Stimulated activated CD4-positive, alpha-beta T cell treated with anti-CD3 and anti-CD28 coated beads, TNF-alpha, amount 100 ng/mL, for 48 hours (primary cell): Measurements from ENCODE around the gene CC2D1A.

ENCODE experiments used
- DNase-seq, 3 donors: peaks; one replicate each; pipeline ENCODE4 v3.0.0-alpha.2; 2020; ENCODE audit warnings: low read depth in 3 of 3

The CC2D1A gene

DNA sequence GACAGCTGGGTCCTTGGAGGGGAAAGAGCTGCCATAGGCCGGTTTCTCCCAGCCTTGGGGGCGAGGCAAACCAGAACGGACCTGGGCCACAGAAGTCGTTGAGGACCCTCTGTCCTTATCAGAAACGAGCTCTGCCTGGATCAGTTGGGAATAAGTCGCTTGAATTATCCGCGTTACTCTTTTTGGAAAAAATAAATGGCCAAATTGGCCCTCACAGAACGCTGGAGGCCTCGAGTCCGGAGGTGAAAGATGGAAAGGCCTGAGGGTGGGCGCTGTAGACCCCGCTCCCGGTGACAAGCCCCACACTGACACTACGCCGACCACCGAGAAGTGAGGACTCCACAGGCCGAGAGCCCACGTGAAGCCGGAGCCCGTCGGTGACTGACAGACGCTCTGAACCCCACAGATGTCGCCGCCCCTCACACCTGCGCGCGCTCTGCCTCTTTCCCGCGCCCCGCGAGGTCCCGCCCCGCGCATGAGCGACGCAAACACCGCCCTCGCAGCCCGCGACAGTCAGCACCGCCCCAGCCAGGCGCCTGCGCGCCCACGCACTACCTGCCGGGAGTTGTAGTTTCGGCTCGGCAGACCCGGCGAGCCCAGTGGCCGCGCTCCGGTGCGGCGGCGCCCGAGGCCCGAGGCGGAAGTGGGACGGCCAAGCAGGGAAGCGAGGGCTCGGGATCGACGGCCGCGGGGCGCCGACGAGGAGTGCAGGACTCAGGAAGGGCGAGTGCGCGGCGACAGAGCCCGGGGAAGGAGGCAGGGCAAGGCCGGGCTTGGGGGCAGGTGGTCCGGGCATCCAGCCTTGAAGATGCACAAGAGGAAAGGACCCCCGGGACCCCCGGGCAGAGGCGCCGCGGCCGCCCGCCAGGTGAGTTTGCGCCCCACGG lies at the start of gene CC2D1A, which contains the start of gene BRME1:
CC2D1A (plus strand) TSS at position 568 of the 887 bp plus-strand sequence; CDS start at position 809, 241 bp downstream.
BRME1 (minus strand) TSS at position 484 of the 887 bp plus-strand sequence. CDS start 1,225 bp downstream, outside the sequence.
- peak; percentile 93 to 97 (median 94) for DNase-seq

DNA sequence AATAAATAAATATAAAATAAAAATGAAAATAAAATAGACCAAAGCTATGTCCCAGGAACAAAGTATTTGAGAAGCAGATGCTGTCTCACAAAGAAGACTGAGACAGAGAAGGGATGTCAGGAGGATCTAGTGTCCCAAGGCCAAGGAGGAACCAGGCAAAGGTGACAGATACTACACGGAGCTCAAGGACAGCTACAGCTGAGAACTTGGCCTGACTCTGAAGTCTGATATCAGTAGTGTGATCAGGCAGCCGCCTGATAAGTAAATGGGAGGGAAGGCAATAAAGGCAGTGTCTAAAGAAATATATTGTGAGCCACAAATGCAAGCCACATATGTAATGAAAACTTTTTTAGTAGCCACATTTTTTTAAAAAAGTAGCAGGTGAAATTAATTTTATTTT lies 49.5 kb upstream of the CC2D1A start:
- DNase-seq = no peak

DNA sequence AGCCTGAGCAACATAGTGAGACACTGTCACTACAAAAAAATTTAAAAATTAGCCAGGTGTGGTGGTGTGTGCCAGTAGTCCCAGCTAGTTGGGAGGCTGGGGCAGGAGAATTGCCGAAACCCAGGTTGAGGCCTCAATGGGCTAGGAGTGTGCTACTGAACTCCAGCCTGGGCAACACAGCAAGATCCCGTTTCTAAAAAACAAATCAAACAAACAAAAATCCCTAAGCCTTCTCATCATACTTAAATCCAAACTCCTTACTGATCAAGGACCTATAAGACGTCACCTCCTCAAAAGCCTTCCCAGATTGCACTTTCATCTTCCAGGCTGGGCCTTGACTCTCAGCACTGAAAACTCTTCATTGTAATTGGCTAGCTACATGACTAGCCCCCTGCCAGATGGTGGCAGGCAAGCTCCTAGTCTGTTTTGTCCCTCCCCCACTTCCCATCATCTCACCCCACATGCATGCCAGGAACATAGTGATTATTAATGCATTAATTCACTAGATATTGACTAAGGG lies 46.6 kb upstream of the CC2D1A start:
- no peak for DNase-seq

DNA sequence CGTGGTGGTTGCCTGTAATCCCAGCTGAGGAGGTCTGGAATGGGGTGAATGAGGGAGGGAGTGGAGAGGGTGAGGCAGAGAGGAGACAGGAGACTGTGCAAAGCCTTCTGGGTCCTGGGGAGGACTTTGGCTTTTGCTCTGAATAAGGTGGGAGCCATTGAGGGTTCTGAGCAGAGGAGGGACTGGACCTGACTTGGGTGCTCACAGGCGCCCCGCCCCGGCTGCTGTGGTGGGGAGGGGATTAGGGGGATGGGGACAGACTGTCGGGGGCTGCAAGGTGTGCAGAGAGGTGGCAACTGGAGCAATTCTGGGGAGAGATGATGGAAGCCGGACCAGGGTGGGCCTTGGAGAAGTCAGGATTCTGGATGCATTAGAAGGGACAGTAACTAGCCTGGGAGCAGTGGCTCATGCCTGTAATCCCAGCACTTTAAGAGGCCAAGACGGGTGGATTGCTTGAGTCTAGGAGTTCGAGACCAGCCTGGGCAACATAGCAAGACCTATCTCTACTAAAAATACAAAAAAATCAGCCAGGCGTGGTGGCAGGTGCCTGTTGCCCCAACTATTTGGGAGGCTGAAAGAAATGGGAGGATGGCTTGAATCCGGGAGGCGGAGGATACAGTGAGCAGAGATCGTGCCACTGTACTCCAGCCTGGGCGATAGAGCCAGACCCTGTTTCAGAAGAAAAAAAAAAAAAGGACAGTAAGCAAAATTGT lies 45.2 kb upstream of the CC2D1A start:
- DNase-seq = no peak

DNA sequence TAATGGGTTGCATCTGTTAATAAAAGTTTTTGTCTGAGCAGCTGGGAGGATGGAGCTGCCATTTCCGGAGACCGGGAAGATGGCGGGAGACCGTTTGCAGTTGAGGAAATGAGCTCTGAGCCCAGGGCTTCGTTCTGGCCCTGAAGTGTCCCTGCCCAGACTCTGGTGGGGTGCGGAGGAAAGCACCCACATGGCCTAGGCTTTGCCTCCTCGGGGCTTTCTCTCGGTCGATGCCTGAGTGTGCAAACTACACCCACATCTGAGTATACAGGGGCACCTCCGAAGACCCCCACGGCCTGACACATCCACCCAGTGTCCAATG lies 44.6 kb upstream of the CC2D1A start:
- no peak for DNase-seq

DNA sequence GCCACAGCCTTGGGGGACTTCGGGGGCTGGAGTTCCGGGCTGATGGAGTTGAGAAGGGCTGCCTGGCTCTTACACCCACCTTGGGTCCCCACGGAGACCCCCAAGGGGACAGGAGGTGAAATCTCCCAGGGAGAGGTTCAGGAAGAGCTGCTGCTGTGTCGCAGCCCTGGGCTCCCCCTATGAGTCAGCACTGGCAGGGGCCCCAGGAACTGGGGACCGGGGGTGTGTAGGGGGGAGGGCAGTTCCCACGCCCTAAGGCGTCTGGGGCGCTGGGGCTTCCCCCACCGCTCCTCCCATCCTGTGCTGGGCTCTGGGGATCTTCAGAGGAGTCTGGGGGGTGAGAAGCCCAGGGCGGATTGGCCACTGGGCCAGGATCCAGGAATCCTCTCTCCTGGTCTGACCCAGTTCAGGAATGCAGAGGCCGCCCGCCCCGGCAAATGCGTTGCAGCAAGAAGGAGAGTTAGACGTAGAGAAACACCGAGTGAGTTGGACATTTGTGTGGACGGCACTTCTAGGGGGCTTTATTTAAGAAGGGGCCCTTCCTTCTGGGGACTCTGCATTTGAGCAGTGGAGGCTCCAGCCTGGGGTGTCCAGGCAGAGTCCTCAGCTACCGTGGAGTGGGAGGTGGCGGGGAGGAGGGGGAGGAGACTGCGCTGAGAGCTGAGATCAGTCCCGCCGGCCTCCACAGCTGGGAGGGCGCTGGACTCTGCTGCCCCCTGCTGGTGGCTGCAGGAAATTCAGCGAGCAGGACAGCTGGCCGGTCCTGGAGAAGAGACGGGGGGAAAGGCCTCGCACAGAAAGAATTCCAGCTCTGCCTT lies 44.1 kb upstream of the CC2D1A start:
- peak; percentile 78 to 87 (median 87) for DNase-seq

DNA sequence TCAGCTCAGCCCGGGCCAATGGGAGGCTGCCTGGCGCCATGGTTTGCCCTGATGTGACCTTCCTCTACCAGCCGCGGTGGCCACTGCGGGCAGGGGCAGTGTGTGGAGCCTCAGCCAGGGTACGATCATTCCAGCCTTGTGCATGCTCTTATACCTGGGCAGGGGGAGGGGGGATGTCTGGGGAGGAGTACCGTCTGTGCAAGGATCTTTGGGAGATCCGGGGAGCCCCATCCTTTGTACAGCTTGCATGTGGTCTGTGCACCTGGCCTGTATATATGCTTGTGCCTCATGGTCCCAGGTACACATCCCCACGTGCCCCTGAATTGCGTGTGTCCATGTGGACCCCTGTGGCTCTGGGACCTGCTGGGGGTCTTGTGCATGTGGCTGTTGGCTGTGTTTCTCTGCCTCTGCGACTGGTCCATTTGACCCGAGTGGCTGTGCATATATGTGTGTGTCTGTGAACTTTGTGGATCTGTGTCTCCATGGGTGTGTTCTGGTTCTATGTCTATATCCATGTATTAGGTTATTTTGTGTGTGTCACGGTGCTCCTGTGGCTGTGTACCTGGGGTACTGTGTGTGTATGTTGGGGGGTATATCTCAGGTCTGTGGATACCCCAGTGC lies 41.8 kb upstream of the CC2D1A start:
- DNase-seq = no peak

DNA sequence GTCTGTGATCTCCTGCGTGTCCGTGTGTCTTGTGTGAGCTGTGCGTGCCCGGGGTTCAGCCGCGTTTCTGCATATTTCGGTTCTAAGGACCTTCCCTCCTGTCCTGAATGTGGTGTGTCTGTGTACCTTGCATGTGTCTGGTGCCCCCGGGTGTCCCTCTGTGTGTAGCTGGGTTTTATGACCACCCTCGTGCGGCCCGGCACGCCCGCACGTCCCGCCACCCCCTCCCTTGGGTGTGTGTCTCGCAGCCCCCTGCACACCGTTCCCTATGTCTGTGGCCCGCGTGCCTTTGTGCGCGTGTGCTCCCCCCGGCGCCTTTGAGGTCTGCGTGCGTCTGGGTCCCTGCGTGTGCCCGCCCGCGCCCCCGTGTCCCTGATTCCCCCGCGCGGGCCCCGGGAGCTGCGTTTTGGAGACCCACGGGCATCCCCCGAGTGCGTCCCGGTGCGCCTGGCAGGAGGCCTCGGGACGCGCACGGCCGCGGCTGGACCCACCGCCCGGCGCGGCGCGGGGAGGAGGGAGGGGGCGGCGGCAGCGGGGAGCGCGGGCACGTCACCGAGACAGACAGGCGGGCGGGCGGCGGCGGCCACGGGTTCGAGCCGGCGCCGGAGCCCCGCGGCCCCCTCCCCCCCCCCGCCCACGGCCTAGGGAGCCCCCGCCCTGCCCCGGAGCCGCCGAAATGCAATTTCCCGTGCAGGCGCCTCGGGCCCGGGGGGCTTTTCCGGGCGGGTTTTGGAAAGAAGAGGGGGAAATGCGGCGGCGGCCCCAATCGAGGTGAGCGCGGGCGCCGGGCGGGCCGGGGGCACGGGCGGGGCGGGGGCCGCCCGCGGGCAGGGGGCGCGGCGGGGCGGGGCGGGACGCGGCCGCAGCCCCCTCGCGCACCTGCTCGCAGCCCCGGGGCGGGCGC lies 41.1 kb upstream of the CC2D1A start:
- no peak for DNase-seq

DNA sequence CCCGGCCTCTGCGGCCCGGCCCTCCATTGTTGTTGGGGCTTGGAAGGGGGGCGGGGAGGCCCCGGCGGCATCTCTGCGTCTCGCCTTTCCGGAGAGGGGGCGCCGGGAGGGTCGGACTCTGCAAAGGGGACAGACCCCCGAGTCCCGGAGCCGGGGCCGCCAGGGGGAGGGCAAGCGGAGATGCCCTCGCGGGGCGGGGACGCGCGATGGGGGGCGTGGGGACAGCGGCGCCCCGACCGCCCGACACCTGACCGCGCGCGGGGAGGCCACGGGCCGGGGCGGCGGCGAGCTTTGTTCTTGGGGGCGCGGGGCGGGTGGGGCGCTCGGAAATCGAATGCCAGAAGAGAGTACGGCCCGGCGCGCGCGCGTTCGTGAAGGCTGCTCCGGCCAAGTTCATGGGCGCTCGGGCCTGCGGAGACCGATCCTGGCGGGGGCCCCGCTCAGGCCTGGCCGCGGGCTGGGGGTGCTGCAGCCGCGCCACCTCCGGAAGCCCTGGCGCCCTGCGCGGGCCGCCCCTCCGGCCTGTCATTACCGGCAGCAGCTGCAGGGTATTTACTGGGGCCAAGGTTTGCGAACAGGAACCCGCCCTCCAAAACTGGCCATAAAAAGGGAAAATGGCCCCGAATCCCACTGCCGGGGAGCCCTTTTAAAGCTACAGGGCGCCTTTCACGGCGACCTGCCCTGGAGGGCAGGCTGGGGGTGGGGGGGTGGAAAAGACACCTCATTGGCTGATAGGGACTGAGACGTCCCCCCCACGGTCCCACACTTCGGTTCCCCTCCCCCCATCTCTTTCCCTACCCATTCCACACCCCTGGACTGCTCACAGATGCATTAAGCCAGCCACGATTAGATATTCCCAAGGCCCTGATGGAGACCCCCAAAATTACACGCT lies 40.2 kb upstream of the CC2D1A start:
- no peak for DNase-seq

DNA sequence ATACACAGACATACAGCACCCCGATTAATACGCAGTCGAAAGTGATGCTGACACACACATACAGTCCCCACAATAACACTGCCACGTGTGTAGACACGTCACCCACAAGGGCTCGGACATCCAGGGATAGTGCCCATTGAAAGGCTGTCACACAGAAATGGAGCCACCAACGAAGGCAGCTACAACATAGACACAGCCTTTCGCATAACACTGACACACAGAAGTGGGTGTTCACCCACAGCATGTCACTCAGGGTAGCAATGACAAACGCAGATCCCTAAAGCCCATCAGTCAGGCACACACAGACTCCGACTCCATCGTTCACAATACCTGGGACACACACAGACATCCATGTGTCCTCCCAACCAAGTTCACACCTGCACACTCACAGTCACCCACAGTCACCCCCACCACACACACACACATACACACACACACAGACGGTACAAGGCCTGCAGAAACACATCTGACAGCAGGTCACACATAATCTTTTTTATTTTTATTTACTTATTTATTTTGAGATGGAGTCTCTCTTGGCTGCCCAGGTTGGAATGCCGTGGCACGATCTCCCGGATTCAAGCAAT lies 39.4 kb upstream of the CC2D1A start:
- no peak for DNase-seq

DNA sequence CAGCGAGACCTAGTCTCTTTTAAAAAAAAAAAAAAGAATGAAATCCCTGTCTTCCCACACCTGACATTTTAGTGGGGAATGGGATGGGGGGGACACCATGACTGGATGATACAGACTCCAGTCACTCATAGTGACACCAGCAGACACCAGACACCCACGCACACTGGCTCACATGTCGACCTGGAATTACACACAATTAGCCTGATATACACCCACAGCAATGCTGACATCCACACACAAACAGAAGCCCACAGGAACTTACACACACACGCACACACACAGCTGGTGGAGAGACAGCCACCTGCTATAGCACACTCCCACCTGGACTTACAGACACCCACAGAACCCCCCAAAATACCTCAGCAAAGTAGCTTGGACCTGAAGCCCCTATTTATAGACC lies 37.3 kb upstream of the CC2D1A start:
- no peak for DNase-seq

DNA sequence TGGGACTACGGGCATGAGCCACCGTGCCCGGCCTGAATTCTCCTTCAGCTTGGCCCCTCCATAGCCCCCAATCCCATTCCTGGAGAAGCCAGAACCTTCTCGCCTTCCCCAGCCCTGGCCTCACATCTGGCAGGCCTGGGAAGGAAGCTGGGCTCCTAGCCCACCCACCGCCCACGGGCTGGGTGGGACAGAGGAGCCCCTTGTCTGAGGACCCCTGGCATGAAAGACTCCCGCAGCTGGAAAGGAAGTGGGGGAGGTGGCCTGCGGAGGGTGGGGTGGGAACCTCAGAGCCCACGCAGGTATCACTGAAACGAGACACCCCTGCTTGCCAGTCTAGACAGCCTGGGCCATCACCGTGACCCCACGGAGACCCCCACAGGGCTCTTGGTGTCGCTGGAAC lies 36.7 kb upstream of the CC2D1A start:
- DNase-seq = no peak

DNA sequence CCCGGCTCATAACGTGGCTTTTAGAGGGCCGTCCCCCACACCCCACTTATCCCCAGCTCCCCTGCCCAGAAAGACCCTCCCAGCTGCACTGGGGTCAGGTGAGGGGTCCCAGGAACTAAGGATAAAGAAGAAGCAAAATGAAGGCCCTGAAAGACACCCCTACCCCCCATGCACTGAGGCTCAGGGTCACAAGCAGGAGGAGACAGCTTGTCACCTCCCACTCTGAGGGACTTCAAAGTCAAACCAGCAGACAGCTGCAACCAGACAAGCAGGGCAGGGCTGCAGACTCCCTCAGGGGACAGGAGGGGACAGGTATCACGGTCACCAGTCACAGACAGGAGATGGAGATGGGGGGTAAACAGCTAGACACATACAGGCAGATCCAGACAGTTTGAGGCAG lies 35.1 kb upstream of the CC2D1A start:
- DNase-seq = no peak

DNA sequence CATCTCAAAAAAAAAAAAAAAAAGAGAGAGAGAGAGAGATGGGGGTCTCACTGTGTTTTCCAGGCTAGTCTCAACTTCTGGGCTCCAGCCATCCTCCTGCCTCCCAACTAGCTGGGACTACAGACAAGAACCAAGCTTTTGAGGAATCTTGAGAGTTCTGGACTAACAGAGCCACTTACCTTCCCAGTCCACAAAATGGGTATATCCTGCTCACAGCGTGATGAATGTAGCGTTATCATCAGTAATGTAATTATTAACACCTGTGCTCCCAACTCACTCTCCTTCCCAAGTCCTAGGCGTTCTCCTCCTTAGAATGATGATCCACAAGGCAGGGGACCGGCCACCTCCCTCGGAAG lies 33.7 kb upstream of the CC2D1A start:
- DNase-seq = no peak

DNA sequence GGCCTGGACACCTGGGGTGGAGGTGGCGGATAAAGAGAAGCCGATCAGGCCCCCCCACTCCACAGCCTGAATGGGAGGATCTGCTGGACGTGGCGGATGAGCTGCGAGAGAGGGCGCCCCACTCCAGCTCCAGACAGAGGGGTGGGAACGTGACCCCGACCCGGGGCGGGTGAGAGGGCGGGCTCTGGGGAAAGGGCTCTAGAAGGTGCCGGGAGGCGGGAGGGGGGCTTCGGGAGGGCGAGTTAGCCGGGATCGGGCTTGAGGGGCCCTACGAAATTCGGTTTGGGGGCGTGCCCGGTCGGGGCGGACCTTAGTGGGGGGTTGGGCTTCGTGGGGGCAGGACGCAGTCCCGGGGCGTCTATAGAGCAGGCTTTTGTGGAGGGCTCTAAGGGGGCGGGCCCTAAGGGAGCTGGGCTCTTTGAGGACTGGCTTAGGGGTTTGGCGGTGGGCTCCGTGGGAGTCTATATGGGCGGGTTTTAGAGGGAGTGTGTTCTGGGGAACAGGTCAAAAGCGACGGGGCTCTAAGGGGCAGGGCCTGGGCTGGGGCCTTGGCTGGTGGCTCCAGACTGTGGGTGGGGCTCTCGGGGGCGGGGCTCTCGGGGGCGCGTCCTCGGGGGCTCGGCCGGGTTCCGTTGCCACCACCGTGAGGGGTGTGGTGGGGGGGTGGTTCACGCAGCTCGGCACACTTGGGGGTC lies 33.2 kb upstream of the CC2D1A start:
- no peak for DNase-seq

DNA sequence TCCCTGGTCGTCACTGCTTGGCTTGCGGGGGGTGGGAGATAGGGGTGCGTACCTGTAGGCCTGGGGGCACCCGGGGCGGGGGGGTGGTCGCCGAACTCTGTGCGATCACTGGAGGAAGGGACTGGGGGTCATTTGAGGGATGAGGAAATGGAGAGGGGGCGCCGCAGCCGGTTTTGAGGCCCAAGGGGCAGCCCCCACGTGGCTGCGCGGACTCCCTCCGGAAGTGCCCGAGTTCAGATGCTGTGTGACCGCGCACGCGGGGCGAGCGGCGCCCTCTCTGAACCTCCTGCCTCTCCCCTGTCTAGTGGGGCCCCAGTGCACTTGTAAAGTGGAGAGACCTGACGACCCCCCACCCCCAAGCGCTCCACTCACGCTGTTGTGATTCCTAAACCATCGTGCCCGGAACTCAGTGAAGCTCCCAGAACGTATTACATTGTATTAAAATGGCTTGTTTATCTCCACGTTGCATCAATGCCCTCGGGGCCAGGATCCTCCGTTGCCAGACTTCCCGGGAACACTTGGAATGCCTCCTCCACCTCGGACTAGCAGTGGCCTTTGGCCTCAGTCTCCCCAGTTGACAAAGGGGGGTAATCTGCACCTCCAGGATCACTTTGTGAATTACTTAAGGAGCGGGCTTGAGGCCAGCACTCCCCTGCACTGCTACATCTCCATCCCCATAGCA lies 32.0 kb upstream of the CC2D1A start:
- no peak for DNase-seq

DNA sequence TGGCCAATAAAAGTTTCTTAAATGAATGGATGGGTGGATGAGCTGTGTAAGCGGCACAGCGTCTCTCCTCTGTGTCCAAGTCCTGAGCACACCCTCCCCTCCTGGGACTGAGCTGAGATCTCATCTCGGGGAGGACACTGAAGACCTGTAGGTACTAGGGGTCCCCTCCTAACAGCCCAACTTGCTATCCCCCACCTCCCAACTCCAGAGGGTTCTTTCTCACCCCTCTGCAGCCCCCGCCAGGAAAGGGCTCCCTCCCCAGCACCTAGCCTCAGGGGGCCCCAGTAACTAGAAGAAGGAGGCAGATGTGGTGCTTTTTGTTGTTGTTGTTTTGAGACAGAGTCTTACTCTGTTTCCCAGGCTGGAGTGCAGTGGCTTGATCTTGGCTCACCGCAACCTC lies 30.2 kb upstream of the CC2D1A start:
- DNase-seq = no peak

DNA sequence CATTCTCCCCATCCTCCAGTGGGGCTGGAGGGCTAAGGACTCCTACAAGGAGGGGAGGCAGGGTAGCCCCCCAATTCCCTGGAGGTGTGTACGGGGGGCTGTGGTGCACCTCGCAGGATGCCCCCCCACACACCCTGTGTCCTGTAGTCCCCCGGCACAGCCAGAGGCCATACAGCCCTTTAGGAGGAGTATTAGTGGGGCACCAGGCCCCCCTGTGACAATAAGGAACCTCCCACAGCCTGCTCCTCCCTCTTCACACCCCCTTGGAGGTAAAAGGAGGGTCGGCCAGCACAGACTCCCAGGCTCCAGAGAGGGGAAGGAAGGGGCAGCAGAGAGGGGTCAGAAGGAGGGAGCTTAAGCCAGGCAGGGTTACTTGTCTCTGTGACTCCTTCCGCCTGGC lies 29.2 kb upstream of the CC2D1A start, which contains the start of gene NANOS3:
NANOS3 (plus strand) TSS at position 301 of the 400 bp plus-strand sequence. CDS start 115 bp downstream, outside the sequence.
- DNase-seq = no peak
